HG03558 (cell line): ENCODE measurements around the gene ORC4.

Source experiments
- ATAC-seq: cut with Tn5 transposase; IDR thresholded peaks from one replicate; pipeline ENCODE4 v1.9.1; 2021; ENCODE audit warnings: moderate number of reproducible peaks; ENCODE audit not compliant: unreplicated experiment; ENCODE audit errors: extremely low read depth

The ORC4 gene

DNA sequence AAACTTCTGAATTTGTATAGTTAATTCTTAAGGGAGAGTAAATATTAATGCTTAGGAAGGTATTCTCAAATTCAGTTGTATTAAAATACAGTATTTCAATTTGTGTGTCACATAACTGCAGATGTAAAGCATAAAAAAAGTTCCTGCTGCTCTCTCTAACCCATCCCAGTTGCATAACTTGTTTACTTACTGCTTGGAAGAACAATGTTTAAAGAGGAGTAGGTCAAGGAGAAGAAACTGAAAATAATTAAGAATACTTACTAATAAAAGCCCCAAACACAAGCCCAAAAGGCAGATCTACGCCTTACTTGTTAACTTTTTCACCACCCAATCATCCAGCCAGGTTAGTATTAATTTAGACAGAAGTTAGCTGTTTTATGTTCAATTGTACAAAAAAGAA lies 81.2 kb downstream of the ORC4 start:
- ATAC-seq = no peak

DNA sequence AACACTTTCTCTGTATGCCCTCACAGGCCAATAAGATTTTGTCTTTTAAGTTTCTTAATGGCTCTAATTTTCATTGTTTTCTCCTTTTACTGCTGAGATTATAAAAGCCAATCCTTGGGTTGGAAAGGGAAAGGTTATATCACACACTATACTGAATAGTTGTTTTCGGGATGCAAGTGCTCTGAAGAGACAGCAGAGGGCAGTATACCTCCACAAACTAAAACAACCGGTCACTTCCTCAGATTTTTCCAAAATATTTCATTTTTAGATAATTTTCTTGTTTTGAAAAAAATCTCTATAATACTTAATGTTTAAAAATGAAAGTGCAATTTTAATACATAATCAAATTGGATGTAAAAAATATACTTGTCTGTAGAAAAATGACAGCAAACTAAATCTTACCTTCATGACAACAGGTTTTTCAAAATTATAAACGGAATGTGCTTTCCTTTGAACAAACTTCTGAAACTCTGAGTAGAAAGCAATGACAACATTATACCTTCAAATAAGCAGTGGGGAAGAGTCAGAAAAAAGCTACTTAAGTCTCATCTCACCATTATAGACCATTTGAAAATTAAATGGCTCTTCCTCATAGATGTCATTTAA lies 82.7 kb downstream of the ORC4 start:
- ATAC-seq = no peak

DNA sequence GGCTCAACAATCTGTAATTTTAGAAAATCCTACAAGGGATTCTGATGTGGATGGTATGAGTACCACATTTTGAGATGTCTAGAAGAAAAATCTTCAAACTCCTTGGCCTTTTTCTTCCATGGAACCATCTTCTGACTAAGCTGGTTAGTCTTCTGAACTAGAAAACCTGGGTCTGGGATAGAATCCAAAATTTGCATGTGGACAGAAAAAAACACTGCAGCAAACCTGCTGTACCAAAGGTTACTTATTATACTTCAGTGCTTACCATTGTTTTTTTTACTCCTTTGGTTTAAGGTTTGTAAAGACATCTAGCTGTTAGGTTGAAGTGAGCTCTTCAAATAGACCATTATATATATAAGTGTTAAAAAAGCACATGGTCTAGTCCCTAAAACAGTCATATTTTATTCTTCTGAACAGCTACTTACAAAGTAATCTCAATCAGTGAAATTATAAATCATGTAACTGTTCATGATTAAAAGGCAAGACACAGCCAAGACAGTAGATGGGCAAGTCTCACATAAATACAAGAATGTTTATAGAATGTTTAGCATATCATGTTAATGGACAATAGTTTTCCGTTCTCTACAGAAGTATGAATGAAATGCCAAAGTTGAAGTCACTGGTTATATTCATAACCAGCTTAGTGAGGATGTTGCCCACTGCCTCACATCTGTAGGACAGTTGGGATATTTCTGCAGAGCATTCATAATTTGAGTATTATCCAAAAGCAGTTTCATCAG lies 85.5 kb downstream of the ORC4 start:
- ATAC-seq = no peak

DNA sequence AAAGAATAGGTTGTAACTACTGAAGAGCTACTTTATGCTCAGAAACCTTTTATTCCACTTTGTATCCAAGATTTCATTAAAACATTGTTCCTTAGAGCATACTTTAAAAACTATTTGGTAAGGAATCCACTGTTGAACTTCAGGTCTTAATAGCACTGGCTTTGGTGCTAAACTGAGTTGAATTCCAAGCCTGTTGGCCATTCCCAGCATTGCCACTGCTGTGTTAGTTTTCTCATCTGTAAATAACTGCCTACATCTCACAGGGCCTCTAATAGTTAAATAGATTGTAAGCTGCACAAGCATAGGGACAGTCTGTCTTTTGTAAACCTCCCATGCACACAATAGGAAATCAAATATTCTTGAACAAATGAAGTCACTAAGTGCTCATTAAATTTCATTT lies 86.6 kb downstream of the ORC4 start:
- ATAC-seq = no peak

DNA sequence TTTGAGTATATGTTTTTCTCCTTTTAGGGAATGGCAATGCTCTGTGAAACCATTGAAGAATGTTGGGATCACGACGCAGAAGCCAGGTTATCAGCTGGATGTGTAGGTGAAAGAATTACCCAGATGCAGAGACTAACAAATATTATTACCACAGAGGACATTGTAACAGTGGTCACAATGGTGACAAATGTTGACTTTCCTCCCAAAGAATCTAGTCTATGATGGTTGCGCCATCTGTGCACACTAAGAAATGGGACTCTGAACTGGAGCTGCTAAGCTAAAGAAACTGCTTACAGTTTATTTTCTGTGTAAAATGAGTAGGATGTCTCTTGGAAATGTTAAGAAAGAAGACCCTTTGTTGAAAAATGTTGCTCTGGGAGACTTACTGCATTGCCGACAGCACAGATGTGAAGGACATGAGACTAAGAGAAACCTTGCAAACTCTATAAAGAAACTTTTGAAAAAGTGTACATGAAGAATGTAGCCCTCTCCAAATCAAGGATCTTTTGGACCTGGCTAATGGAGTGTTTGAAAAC lies 93.4 kb downstream of the ORC4 start:
- ATAC-seq = no peak

DNA sequence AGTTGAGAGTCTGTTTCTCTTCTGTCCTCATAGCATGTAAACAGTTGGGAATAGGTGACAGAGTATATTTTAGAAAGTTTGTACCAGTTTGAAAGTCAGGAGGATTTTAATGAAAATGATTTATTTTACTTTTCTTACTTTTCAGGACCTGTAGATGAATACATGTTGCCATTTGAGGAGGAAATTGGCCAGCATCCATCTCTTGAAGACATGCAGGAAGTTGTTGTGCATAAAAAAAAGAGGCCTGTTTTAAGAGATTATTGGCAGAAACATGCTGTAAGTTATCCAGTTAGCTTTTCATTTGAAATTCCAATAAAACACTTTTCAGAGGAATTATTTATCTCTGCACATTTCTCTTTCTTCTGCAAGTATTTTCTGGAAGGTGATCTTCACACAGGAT lies 94.7 kb downstream of the ORC4 start:
- no peak for ATAC-seq

DNA sequence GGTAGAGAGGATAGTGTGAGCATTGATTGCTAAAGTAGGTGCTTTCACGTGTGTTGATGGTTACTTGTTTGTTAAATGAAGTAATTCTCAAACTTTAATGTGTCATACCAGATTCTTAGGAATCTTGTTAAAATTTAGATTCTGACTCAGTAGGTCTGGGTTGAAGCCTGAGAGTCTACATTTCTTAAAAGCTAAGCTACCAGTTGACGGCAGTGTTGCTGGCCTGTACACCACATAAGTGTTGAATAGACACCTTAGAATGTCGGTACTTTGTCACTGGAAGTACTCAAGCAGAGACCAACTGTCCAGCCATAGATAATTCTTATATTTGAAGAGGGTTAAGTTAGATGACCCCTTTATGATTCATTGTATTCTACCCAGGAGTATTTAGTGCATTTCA lies 95.9 kb downstream of the ORC4 start:
- ATAC-seq = no peak

DNA sequence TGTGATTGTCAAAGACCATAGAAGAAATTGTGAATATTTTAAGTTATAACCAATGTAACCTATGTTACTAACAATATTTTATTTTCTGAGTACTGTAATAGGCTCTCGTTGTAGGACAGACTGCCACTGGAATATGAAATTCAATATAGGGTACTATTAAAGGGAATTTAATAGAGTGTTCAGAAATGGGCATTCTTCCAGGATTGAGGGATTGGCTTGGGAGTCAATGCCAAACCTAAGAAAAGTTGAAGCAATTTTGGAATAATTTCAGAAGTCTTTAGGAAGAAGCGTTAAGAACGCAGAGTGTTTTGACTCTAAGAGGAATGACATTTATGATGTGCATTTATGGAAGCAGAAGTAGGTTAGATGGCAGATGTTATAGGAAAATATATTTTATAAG lies 96.7 kb downstream of the ORC4 start:
- ATAC-seq = no peak

DNA sequence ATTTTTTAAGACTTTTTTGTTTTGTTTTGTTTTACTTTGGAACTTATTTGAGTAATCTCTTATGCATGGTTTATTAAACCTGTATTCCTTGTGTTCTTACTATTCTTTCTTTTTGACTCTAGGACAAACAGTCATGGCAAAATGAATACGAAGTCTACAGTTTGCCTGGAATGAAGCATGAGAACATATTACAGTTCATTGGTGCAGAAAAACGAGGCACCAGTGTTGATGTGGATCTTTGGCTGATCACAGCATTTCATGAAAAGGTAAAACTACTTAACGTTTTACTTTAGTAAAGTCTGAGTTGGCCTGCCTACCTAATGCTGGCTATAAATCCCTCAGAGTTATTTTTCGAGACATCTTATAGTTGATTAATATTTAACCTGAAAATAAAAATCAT lies 103.4 kb downstream of the ORC4 start:
- no peak for ATAC-seq

DNA sequence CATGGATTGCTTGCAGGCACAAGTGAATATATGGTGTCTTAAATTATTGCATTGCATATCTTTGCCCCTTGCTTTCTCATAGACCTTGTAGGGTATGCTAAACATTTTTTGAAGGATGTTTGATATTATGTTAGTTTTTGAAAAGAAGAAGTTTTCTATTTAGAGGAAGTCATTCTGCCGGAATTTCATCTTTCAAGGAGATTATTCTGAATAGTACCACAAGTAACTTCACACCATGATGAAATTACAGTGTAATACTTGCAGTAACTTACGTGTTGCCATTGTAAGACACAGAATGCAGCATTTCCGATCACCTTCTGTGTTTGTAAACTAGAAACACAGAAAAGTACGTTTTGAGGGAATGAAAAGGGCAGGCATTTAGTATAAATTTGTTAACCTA lies 103.8 kb downstream of the ORC4 start:
- ATAC-seq = no peak

DNA sequence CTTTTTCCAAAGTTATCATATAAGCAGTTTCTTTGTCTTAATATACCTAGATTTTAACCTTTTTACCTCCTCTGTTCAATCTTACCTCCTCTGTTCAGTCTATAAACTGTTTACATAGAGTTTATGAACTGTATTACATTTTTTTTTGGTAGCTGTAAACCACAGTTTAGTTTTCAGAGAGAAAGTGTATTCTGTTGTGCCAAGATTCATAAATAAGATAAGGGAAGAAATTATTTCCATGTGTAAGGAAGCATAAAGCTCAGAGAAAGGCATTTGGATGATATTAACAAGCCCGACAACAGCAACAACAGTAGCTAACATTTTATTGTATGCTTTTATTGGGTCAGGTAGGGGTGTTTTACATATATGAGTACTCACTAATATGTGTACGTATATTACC lies 104.5 kb downstream of the ORC4 start:
- ATAC-seq = no peak

DNA sequence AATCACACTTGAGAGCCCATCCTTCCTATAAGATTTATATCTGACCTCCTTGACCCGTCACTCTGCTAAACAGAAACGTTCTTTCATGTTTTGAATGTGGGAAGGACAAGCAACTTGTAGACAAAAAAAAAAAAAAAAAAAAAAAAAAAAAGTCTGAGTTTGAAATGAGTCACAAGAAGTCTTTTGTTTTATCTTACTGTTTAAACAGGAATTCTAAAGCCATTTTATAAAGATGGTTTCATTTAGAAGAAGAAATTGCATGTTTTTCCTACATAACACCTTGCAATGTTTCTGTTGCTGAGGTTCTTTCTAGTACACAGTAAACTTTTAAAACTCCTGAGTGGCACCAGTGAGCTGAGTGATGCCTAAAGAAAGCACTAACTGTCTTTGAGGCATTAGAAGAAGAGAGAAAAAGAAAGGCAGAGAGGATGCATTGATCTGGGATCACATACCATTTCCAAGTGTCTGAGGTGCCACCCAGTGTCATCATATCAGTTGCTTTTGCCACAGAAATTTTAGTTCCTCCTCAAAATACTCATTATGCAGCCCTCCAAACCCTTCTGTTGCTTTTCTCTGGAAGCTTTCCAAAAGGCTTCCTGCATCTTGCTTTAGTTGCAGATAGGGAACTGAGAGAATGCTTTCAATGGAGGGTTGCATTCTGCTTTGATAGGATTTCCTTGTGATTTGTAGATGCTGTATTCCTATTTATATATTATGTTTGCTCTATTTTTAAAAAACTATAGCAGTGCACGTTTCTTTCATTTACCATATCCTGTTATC lies 106.6 kb downstream of the ORC4 start:
- ATAC-seq = no peak

DNA sequence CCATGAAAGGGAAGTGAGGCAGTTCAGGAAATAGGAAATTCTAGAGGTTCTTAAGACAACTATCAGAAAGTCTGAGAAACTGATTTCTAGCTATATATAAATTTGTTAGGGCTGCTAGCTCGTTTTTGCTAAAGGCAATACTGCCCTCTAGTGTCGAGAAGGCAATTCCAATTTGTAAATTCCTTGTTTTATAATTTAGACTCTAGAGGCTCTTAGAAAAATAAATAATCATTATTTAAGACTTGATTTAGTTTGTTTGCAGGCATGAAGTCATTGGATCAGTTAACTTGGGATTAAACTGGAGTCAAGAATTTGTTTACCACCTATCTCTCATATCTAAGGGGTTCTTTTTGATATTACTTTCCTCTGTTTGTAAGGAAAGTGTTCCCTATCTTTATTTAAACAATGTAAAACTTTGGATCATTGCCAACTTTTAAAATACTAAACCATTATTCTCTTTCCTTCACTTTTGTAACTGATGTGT lies 109.5 kb downstream of the ORC4 start:
- ATAC-seq = no peak

DNA sequence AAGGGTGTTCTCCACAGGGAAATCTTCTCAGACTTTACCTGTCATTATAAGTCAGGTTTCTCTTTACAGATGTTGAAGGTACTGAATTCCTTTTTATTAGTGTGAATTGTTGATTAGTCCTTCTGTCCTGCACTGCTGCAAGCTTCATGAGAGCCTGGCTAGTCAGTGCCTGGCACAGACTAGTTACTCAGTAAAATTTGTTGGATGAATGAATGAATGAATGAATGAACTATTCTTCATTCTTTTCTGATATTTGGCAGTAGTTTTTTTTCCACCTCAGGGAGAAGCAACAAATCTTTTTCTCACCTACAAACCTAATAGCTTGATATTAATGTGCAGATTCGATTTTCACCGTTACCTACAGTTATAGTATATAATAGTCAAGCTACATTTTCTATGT lies 111.4 kb downstream of the ORC4 start:
- ATAC-seq = no peak

DNA sequence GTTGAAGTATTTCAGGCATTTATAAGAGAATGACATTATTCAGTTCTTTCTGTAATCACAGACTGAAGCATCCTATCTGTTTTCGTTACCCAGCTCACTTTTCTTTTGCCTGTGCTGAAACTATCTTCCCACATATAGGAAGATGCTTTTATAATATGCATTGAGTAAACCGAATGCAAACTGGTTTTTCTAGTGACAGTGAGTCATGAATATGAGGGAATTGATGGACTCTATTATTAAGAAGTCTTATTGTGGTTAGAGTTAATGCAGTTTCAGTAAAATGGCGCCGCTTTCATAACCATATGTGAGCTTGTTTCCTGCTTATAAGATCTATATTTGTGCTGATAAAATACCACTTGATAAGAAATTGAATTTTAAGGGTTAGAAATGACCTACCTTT lies 116.5 kb downstream of the ORC4 start:
- no peak for ATAC-seq

DNA sequence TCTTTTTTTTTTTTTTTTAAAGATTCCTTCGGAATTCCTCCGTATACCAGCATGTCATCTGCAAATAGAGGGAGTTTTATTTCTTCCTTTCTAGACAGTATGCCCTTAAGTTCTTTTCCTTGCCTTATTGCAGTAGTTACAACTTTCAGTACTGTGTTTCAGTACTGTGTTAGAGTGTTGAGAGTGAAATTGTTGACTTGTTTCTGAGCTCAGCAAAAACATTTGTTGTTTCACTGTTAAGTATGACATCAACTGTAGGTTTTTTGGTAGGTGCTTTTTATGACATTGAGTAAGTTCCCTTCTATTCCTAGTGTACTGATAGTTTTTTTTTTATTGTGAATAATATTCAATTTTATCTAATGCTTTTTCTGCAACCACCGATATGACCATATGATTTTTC lies 131.9 kb downstream of the ORC4 start:
- no peak for ATAC-seq

DNA sequence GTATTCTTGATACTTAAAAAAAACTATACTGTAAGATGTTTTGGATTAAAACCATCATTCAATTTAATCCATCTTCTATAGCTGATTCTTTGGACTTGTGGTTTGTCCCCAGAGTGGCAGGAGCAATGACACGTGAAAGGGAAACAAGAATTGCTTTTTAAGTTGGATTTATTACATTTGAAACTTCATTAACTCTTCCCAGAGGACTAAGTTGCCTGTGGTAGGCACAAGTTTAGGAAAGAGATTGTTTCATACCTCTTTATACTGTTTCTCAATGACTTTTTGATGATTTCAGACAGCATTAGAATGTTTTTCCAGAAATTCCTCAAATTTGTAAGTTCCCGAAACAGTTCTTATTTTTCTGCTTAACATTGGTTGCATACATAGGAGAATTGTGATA lies 134.4 kb downstream of the ORC4 start:
- no peak for ATAC-seq

DNA sequence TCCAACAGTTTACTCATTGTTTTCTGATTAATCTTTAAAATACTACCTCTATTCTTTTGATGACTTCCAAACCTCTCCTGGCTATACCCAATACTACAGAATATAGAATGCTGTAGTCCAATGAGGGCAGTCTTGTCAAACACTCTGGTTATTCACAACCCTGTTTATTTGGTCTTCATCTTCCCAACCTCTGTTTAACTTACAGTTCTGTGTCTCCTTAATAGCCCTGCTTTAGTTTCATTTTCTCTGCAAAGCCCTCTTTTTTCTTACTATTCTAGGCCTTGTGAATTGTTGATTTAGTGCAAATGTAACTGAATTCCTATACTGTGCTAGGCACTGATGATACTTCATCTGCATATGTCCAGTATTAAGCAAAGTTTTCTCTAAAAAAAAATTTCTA lies 135.7 kb downstream of the ORC4 start:
- no peak for ATAC-seq

DNA sequence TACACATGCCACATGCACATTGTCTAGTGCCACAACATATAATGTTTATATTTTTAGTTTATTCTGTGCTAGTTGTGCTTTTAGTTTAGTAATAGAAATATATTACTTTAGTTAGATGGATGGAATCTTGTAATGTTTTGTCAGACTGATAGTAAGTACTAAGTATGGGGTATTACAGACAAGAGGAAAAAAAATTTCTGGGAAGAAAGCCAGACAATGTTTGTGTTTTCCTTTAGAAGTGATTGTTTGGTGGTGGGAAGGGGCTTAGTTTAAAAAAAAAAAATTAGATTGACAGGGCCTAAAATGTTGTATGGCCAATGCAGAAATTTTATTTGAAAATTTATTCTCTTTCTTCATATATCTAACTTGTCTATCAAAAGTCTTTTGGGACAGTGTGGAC lies 137.9 kb downstream of the ORC4 start:
- no peak for ATAC-seq
